SU-DHL-6 (cell line): ENCODE results near the gene TBP.

Experiments used
- H2AFZ ChIP-seq: fragments of 200-600 bp; sonication (generic); 2 replicates; pipeline ENCODE4 v1.6.1; 2014; ENCODE audit warnings: low read depth, mild to moderate bottlenecking, moderate library complexity, mixed read lengths, antibody characterized with exemption, low read length; ENCODE audit not compliant: severe bottlenecking
- H3F3A ChIP-seq: fragments of 200-600 bp; shearing (Covaris generic); 2 replicates; pipeline ENCODE4 v1.6.0; 2016; ENCODE audit warnings: antibody characterized with exemption, mild to moderate bottlenecking; ENCODE audit not compliant: insufficient read depth
- H3K27ac ChIP-seq: fragments of 200-600 bp; sonication (generic); 2 replicates; pipeline ENCODE4 v1.5.1; 2016; ENCODE audit warnings: low read depth, mild to moderate bottlenecking, low read length, moderate library complexity, mixed read lengths
- H3K27me3 ChIP-seq: fragments of 200-600 bp; sonication (generic), shearing (Covaris generic); 2 replicates; pipeline ENCODE4 v1.6.0; 2014; ENCODE audit warnings: mild to moderate bottlenecking, low read length
- H3K36me3 ChIP-seq: fragments of 200-600 bp; sonication (generic); 2 replicates; pipeline ENCODE4 v1.6.1; 2014; ENCODE audit warnings: mild to moderate bottlenecking, low read length, mixed read lengths
- H3K4me2 ChIP-seq: fragments of 300-600, 200-600 bp; shearing (Covaris generic), sonication (generic); 2 replicates; pipeline ENCODE4 v1.6.0; 2014; ENCODE audit warnings: low read length, low read depth, mild to moderate bottlenecking; ENCODE audit not compliant: poor library complexity, severe bottlenecking
- H3K4me3 ChIP-seq: fragments of 200-600 bp; sonication (generic); 2 replicates; pipeline ENCODE4 v1.5.1; 2014; ENCODE audit warnings: antibody characterized with exemption, low read length, mild to moderate bottlenecking, mixed read lengths; ENCODE audit not compliant: insufficient read depth, poor library complexity, severe bottlenecking
- H3K79me2 ChIP-seq: fragments of 200-600 bp; sonication (generic); 2 replicates; pipeline ENCODE4 v1.6.1; 2014; ENCODE audit warnings: mild to moderate bottlenecking, low read length, moderate library complexity; ENCODE audit not compliant: insufficient read depth
- H3K9ac ChIP-seq: fragments of 200-600 bp; sonication (generic); 2 replicates; pipeline ENCODE4 v1.7.0; 2014; ENCODE audit warnings: mild to moderate bottlenecking, low read length
- H3K9me2 ChIP-seq: fragments of 200-600 bp; sonication (generic); replicated peaks from 2 replicates; pipeline ENCODE4 v1.6.1; 2014; ENCODE audit warnings: low read length; ENCODE audit not compliant: insufficient read depth
- H3K9me3 ChIP-seq: fragments of 200-600 bp; sonication (generic); 2 replicates; pipeline ENCODE4 v1.6.1; 2014; ENCODE audit warnings: low read length, mixed read lengths; ENCODE audit not compliant: insufficient read depth
- H4K20me1 ChIP-seq: fragments of 200-600 bp; sonication (generic); 2 replicates; pipeline ENCODE4 v1.6.1; 2014; ENCODE audit warnings: low read depth, mild to moderate bottlenecking, antibody characterized with exemption, low read length, moderate library complexity, mixed read lengths
- EZH2phosphoT487 ChIP-seq: fragments of 200-600 bp; sonication (generic), shearing (Covaris generic); conservative IDR thresholded peaks from 2 replicates; pipeline ENCODE4 v1.6.1; 2018; ENCODE audit warnings: mild to moderate bottlenecking, antibody characterized with exemption, low read length, moderate library complexity, mixed read lengths
- TF ChIP-seq, protein P1 (sequence below): fragments of 200-600 bp; sonication (generic); IDR thresholded peaks from one replicate; pipeline ENCODE4 v1.5.1; 2017; ENCODE audit warnings: antibody characterized with exemption, mild to moderate bottlenecking, low read length, moderate library complexity; ENCODE audit not compliant: insufficient read depth, poor library complexity, severe bottlenecking

Gene TBP

GRCh38 chr6:170532867-170533488 lies 21.2 kb upstream of the TBP start:
- Histone ChIP-seq H3K27ac (no peak overlapping the region), H3K9me2 (no peaks in the 10 kb centered on the region), H3K36me3 (peaks cover 40% of the 10 kb centered on the region), H3K4me2 (no peak overlapping the region), H2AFZ (no peak overlapping the region), H3K79me2 (no peaks in the 10 kb centered on the region), H3K4me3 (no peak overlapping the region), H3K9ac (no peak overlapping the region), H3K9me3 (no peaks in the 10 kb centered on the region), H3K27me3 (no peaks in the 10 kb centered on the region), H4K20me1 (no peaks in the 10 kb centered on the region; the same call in 1 of the 2 replicates), H3F3A (no peaks in the 10 kb centered on the region)
- no peak for TF ChIP-seq EZH2phosphoT487
- TF ChIP-seq, protein P1, sequence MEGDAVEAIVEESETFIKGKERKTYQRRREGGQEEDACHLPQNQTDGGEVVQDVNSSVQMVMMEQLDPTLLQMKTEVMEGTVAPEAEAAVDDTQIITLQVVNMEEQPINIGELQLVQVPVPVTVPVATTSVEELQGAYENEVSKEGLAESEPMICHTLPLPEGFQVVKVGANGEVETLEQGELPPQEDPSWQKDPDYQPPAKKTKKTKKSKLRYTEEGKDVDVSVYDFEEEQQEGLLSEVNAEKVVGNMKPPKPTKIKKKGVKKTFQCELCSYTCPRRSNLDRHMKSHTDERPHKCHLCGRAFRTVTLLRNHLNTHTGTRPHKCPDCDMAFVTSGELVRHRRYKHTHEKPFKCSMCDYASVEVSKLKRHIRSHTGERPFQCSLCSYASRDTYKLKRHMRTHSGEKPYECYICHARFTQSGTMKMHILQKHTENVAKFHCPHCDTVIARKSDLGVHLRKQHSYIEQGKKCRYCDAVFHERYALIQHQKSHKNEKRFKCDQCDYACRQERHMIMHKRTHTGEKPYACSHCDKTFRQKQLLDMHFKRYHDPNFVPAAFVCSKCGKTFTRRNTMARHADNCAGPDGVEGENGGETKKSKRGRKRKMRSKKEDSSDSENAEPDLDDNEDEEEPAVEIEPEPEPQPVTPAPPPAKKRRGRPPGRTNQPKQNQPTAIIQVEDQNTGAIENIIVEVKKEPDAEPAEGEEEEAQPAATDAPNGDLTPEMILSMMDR = no peak

DNA sequence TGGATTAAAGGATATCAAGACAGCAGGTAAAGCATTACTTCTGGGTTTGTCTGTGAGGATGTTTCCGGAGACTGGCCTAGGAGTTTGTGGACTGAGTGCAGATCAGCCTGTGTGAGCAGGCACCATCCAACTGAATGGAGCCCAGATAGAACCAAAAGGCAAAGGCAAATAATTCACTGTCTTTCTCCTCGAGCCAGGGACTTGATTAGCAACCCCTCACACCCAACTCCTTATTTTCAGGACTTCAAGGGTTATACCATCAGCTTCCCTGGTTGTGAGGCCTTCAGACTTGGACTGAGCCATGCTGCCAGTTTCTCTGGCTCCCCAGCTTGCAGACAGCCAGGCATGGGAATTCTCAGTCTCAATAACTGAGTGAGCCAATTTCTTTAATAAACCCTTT lies 20.4 kb upstream of the TBP start:
- Histone ChIP-seq H3K4me3 (no peak overlapping the region), H3K27me3 (no peaks in the 10 kb centered on the region), H3K9me2 (no peaks in the 10 kb centered on the region), H3K4me2 (no peak overlapping the region), H3K9me3 (no peaks in the 10 kb centered on the region), H4K20me1 (no peaks in the 10 kb centered on the region; the same call in 1 of the 2 replicates), H2AFZ (no peak overlapping the region), H3F3A (no peaks in the 10 kb centered on the region), H3K9ac (no peak overlapping the region), H3K36me3 (peaks cover 43% of the 10 kb centered on the region), H3K27ac (no peak overlapping the region), H3K79me2 (0 out of 2 replicates have a peak, but pooled peaks cover 3% of the 10 kb centered on the region)
- TF ChIP-seq, protein P1 = no peak
- no peak for TF ChIP-seq EZH2phosphoT487

GRCh38 chr6:170535004-170535403 lies 19.2 kb upstream of the TBP start:
- H3K9me2 ChIP-seq = no peaks in the 10 kb centered on the region

More at GRCh38 chr6:170535004-170535403, 19.2 kb upstream of the TBP start:
- no peak overlapping the region for H3K4me2 ChIP-seq
- H2AFZ ChIP-seq = no peak overlapping the region
- H3K79me2 ChIP-seq = peaks cover 12% of the 10 kb centered on the region; the same call in 1 of the 2 replicates
- no peaks in the 10 kb centered on the region for H3K9me3 ChIP-seq
- peaks cover 50% of the 10 kb centered on the region for H3K36me3 ChIP-seq
- peaks cover 7% of the 10 kb centered on the region; the same call in 1 of the 2 replicates for H4K20me1 ChIP-seq
- no peaks in the 10 kb centered on the region for H3F3A ChIP-seq
- no peak overlapping the region for H3K4me3 ChIP-seq
- TF ChIP-seq EZH2phosphoT487 = no peak
- TF ChIP-seq, protein P1 = no peak
- H3K9ac ChIP-seq = no peak overlapping the region
- no peaks in the 10 kb centered on the region for H3K27me3 ChIP-seq
- H3K27ac ChIP-seq = no peak overlapping the region
